ENCODE measurements around the gene NOTCH1.

DNA sequence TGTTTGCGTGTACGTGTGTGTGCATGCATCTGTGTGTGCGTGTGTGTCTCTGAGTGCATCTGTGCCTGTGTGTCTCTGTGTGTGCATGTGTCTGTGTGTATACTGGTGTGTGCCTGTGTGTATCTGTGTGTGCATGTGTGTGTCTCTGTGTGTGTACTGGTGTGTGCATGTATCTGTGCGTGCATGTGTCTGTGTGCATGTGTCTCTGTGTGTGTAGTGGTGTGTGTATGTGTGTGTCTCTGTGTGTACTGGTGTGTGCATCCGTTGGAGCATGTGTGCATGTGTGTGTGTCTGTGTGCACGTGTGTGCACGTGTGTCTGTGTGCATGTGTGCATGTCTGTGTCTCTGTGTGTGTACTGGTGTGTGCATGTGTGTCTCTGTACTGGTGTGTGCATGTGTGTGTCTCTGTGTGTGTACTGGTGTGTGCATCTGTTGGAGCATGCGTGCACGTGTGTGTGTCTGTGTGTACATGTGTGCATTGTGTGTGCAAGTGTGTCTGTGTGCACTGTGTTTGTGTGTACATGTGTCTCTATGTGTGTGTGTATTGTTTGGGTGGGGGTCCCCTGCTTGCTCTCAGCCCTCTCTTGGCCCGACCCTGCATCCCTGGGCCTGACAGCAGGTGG is 23.8 kb upstream of the NOTCH1 start:
- TF ChIP-seq ZNF138 (tag by site-specific recombination; IDR thresholded peaks at IDR 0.05; ENCODE audit: borderline replicate concordance) = no peak
- TF ChIP-seq CTCF (tag by site-specific recombination; IDR thresholded peaks at IDR 0.05) = no peak
- TF ChIP-seq ZNF311 (tag by site-specific recombination; IDR thresholded peaks at IDR 0.05; ENCODE audit: borderline replicate concordance) = peak; percentile 86; the same call in 1 of the 2 replicates
- no peak for TF ChIP-seq ZNF514 (tag by site-specific recombination; IDR thresholded peaks at IDR 0.05)
- TF ChIP-seq YY1 (tag by site-specific recombination; IDR thresholded peaks at IDR 0.05) = no peak
- no peak for TF ChIP-seq SETDB1 (IDR thresholded peaks at IDR 0.05; ENCODE audit: insufficient read length, low read length)
- no peak for TF ChIP-seq PATZ1 (tag by site-specific recombination; IDR thresholded peaks at IDR 0.05)
- TF ChIP-seq, protein P1, sequence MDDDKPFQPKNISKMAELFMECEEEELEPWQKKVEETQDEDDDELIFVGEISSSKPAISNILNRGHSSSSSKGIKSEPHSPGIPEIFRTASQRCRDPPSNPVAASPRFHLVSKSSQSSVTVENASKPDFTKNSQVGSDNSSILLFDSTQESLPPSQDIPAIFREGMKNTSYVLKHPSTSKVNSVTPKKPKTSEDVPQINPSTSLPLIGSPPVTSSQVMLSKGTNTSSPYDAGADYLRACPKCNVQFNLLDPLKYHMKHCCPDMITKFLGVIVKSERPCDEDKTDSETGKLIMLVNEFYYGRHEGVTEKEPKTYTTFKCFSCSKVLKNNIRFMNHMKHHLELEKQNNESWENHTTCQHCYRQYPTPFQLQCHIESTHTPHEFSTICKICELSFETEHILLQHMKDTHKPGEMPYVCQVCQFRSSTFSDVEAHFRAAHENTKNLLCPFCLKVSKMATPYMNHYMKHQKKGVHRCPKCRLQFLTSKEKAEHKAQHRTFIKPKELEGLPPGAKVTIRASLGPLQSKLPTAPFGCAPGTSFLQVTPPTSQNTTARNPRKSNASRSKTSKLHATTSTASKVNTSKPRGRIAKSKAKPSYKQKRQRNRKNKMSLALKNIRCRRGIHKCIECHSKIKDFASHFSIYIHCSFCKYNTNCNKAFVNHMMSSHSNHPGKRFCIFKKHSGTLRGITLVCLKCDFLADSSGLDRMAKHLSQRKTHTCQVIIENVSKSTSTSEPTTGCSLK (tag by site-specific recombination; IDR thresholded peaks at IDR 0.05) = no peak
- no peak for TF ChIP-seq ZNF660 (tag by site-specific recombination; IDR thresholded peaks at IDR 0.05)
- no peak for TF ChIP-seq ZFP37 (tag by site-specific recombination; IDR thresholded peaks at IDR 0.05)
- TF ChIP-seq, protein P2, sequence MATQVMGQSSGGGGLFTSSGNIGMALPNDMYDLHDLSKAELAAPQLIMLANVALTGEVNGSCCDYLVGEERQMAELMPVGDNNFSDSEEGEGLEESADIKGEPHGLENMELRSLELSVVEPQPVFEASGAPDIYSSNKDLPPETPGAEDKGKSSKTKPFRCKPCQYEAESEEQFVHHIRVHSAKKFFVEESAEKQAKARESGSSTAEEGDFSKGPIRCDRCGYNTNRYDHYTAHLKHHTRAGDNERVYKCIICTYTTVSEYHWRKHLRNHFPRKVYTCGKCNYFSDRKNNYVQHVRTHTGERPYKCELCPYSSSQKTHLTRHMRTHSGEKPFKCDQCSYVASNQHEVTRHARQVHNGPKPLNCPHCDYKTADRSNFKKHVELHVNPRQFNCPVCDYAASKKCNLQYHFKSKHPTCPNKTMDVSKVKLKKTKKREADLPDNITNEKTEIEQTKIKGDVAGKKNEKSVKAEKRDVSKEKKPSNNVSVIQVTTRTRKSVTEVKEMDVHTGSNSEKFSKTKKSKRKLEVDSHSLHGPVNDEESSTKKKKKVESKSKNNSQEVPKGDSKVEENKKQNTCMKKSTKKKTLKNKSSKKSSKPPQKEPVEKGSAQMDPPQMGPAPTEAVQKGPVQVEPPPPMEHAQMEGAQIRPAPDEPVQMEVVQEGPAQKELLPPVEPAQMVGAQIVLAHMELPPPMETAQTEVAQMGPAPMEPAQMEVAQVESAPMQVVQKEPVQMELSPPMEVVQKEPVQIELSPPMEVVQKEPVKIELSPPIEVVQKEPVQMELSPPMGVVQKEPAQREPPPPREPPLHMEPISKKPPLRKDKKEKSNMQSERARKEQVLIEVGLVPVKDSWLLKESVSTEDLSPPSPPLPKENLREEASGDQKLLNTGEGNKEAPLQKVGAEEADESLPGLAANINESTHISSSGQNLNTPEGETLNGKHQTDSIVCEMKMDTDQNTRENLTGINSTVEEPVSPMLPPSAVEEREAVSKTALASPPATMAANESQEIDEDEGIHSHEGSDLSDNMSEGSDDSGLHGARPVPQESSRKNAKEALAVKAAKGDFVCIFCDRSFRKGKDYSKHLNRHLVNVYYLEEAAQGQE (tag by site-specific recombination; IDR thresholded peaks at IDR 0.05) = no peak
